NCI-H82 (cell line): ENCODE data around the gene ZCCHC3.
A peak's percentile ranks its signal among the peaks of the same experiment; 100 is the strongest.
"Not testable (repeated sequence)": the region's sequence is repeated elsewhere in the genome, so short reads cannot be mapped to it uniquely, and the experiment has no call there.

Experiments
- DNase-seq: peaks from one replicate; lab custom pipeline; 2025; lab: John Stamatoyannopoulos, UW

ZCCHC3 gene

GRCh38 chr20:313402-313801 lies 16.0 kb downstream of the ZCCHC3 start:
- no peak for DNase-seq

- DNase-seq: no peak
Measured at GRCh38 chr20:313948-314347, 16.6 kb downstream of the ZCCHC3 start.

- DNase-seq: peak; percentile 89
Measured at GRCh38 chr20:316316-317068, 19.1 kb downstream of the ZCCHC3 start.

- peak; percentile 97 for DNase-seq
Measured at GRCh38 chr20:324177-325044, 27.0 kb downstream of the ZCCHC3 start.

- DNase-seq: peak; percentile 98
Measured at GRCh38 chr20:325045-325888, 27.9 kb downstream of the ZCCHC3 start, which contains the start of gene SOX12. Gene SOX12, plus strand, starts transcription at chr20:325552. Its CDS starts 373 bp downstream, at chr20:325925.

GRCh38 chr20:325889-326644 lies 28.7 kb downstream of the ZCCHC3 start:
- DNase-seq: peak; percentile 87

GRCh38 chr20:326645-327185 lies 29.3 kb downstream of the ZCCHC3 start:
- peak; percentile 74 for DNase-seq

- peak; percentile 99 for DNase-seq
Measured at GRCh38 chr20:327186-328026, 30.0 kb downstream of the ZCCHC3 start.

GRCh38 chr20:328027-328974 lies 30.9 kb downstream of the ZCCHC3 start:
- no peak for DNase-seq

- DNase-seq: no peak
Measured at GRCh38 chr20:328975-329695, 31.8 kb downstream of the ZCCHC3 start.

GRCh38 chr20:329851-330232 lies 32.5 kb downstream of the ZCCHC3 start:
- DNase-seq: no peak

GRCh38 chr20:330233-331149 lies 33.1 kb downstream of the ZCCHC3 start:
- peak; percentile 92 for DNase-seq

- no peak for DNase-seq
Measured at GRCh38 chr20:334578-334977, 37.2 kb downstream of the ZCCHC3 start.

- DNase-seq: not testable (repeated sequence)
Measured at GRCh38 chr20:336040-336439, 38.7 kb downstream of the ZCCHC3 start.

- DNase-seq: no peak
Measured at GRCh38 chr20:341682-342081, 44.3 kb downstream of the ZCCHC3 start.

- DNase-seq: no peak
Measured at GRCh38 chr20:343107-343506, 45.7 kb downstream of the ZCCHC3 start.

- no peak for DNase-seq
Measured at GRCh38 chr20:346033-346639, 48.8 kb downstream of the ZCCHC3 start.
